M059J (cell line): ENCODE results near the gene BNC1. TPM values are rescaled to one million over a fixed set of nuclear protein-coding genes. Genes with fewer than 3 reads are reported as not detected.
"Not testable (repeated sequence)": the region's sequence is repeated elsewhere in the genome, so short reads cannot be mapped to it uniquely, and the experiment has no call there.

Experiments used
- DNase-seq: peaks from one replicate; pipeline ENCODE4 v3.0.0-alpha.2; 2012; ENCODE audit warnings: low read depth
- total RNA-seq: library from RNA; depleted of rRNA; stranded (reverse); fragments of >200 nt; shearing (Covaris generic); gene quantifications from 2 replicates; pipeline ENCODE4 v1.2.3, GENCODE V29; 2014

BNC1 gene
- total RNA-seq, 1 experiment from 2014 or later = not detected

GRCh38 chr15:83299462-83299861 lies 15.0 kb upstream of the BNC1 start:
- no peak for DNase-seq

DNA sequence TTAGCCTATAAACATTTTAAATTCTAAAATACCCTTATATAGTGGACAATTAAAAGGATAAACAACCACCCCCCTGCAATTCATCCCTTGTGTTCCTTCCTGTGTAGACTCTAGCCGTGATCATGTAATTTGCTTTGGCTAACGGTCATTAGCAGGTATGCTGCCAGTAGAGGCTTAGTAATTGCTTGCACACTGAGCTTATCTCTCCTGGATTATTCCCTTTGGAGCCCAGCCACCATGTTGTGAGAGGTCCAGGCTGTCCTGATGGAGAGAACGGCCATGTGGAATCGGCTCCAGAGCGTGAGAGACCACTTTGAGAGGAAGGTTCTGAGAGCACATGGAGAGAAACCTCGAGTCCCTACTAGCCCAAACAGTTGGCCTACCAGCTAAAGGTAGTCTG lies 11.0 kb upstream of the BNC1 start:
- no peak for DNase-seq

DNA sequence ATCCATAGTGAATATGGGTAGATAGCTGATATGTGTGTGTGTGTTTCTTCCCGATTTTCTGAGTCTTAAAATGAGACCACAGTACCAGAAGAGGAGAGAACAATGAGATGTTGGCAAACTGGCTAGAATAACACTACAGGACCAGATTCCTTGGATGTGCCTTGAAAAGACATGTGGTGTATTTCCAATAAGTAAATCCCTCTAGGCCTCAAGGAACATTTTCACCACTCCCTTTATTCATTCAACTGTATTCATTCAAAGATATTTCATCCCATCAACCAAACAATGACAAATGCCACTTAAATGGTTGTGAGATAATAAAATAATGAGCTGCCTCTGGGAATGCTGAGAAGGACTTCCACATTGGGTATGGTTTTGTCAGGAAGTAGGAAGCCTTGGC lies 8.7 kb upstream of the BNC1 start:
- no peak for DNase-seq

- peak; percentile 71 for DNase-seq
Measured at GRCh38 chr15:83292317-83292716, 7.9 kb upstream of the BNC1 start.

DNA sequence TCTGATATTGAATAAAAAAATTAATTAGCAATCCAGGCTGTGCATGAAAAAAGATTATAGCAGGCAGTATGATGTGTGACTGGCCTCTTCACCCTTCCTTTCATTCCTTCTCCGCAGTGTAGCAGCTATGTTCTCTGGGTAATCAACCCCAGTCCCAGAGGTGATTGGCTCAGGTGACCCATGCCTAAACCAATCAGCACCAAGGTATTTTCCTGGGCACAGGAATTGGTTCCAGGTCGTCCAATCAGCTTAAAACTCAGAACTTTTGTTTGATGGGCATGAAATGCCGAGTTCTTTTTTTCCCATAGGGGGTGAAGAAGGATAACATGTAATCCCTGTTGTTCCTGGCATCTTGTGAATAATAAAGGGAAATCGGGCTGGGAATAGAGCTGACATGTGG lies 5.8 kb upstream of the BNC1 start:
- DNase-seq = no peak

GRCh38 chr15:83289160-83289559 lies 4.7 kb upstream of the BNC1 start:
- DNase-seq = peak; percentile 55

GRCh38 chr15:83288381-83288801 lies 3.9 kb upstream of the BNC1 start:
- DNase-seq = peak; percentile 46

DNA sequence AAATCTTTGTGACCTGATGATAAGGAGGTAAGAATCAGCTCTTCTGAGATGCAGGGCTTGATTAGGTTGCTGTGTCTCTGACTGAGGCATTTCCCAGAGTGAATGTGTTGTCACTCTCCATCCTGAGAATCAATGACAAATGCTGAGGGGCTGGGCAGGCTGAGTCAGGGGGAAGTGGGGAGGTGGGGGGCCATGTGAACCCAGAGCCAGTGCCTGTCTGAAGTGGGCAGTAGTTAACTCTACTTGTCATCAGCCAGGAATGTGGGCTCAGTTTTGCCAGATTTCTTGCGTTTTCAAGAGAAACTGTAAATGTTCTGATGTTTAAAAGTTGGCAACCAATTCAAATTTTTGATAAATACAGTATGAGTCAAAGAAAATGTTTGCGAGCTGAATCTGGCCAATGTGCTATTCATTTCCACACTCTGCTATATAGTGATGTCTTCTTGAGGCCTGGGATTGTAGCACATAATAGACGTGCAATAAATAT lies 3.1 kb upstream of the BNC1 start:
- DNase-seq = peak; percentile 97

DNA sequence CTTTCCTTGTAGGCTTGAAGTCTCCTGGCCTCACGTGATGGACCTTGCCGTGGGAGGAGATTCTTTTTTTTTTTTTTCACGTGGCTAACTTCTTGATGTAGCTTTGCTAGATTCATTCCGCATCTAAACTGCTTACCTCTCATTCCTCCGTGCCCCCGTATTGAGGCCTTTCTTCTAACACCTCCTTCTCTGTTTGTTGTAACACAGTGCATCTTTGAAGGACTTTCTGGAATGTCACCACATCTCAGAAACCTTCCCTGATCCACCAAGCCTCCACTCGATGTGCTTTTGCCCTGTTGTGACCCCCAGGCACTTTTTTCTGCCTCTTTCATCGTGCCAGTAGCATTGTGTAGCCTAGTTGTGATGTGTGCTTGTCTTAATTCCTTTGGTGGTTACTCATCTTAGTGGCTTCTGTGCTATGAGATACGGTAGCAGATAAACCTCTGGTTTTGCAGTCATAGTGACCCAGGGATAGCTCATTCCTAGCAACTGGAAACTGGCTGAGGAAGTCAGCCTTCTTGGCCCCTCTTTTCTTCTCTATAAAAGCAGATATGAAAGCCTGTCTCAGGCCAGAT lies 1.6 kb upstream of the BNC1 start:
- DNase-seq = peak; percentile 96

GRCh38 chr15:83285284-83285978 lies 967 bp upstream of the BNC1 start:
- no peak for DNase-seq

GRCh38 chr15:83283813-83284558 lies 478 bp downstream of the BNC1 start:
- DNase-seq = no peak

DNA sequence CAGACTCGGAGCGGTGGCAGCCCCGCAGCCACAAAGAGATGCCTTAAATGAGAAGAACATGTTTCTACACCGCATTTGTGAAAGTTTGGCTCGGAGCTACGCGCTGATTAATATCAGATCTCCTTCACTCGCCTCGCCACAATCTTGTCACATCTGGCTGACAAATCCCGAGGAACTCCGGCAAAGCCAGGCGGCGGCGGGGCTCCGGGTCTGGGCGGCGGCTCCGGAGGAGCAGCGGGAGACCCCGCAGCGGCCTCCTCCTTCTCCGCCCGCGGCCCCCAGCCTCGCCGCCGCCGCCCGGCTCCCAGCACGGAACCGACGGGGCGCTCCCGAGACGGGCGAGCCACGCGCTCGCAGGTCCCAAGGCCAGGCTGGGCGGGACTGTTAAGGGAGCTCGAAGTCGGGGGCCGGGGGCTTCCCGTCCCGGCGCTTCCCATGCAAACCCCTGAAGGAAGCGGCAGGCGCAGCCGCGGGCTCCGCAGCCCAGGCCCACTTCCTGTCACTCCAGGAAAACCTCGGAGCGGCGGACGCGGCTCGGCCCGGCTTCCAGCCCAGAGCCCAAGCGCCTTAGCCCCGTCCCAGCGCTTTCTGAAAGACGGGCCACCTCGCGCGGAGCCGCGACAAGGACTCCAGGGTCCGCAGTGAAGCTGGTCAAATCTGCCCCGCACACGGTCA lies 1.2 kb downstream of the BNC1 start:
- no peak for DNase-seq

GRCh38 chr15:83282776-83283137 lies 1.7 kb downstream of the BNC1 start:
- no peak for DNase-seq

GRCh38 chr15:83282141-83282540 lies 2.3 kb downstream of the BNC1 start:
- DNase-seq = no peak

DNA sequence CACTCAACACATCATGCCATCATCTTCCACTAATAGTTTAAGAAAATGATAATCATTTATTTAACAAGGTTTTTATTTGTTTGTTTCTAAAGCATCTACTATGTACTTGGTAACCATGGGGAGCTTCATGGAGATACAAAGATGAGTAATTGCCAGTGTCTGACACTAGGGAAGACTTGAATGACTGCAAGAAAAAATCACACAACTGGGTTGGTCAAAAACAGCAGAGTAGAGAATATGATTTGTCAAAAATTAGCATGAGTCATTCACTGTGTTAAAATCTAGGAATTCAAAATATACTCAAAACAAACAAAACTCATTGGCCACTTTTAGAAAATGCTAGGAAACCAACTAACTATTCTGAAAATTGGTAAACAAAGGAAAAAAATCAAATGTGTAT lies 6.3 kb downstream of the BNC1 start:
- peak; percentile 78 for DNase-seq

DNA sequence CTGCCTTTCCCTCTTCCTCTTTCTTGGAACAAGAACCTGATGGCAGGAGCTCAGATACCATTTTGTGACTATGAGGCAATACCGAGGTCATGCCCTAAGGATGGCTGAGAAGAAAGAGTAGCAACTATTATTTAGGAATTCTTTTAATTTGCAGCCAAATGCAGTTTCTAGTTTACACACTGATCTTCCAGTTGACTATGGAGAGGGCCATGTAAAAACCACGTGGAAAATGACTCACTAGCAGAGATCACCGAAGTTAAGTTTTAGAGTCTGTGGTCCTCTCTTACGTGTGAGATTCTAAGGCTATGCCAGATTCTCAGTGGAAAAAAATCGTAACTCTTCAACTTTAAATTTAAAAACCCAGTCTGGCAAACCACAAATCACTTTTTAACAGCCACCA lies 7.8 kb downstream of the BNC1 start:
- peak; percentile 65 for DNase-seq

- DNase-seq = peak; percentile 81
Measured at GRCh38 chr15:83275412-83275811, 9.1 kb downstream of the BNC1 start.

DNA sequence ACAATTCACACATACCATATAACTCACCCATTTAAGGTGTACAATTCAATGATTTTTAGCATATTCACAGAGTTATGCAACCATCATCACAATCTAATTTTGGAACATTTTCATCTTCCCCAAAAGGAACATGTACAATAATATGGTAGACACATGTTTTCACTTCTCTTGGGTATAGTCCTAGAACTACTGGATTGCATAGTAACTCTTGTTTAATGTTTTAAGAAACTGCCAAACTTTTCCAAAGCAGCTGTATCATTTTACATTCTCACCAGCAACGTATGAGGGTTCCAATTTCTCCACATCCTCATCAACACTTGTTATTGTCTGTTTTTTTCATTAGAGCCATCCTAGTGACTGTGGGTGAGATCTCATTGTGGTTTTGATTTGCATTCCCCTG lies 14.3 kb downstream of the BNC1 start:
- DNase-seq = no peak

DNA sequence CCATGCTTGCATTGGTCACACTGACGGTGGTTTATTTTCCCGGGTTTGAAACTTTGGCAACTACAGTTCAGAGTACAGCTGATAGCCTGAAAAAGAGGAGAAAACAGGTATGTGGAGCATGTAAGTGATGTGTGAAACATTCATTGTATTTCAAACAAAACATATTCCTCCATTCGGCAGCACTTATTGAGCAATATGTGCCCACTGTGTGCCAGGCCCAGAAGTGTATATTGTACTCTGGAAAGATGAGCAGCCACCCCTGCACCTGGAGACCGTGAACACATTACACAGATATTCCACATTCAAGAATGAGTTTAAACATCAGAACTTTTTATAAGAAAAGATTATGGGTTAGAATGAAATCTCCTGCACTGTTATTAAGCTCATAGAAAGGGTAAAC lies 16.3 kb downstream of the BNC1 start:
- DNase-seq = no peak

DNA sequence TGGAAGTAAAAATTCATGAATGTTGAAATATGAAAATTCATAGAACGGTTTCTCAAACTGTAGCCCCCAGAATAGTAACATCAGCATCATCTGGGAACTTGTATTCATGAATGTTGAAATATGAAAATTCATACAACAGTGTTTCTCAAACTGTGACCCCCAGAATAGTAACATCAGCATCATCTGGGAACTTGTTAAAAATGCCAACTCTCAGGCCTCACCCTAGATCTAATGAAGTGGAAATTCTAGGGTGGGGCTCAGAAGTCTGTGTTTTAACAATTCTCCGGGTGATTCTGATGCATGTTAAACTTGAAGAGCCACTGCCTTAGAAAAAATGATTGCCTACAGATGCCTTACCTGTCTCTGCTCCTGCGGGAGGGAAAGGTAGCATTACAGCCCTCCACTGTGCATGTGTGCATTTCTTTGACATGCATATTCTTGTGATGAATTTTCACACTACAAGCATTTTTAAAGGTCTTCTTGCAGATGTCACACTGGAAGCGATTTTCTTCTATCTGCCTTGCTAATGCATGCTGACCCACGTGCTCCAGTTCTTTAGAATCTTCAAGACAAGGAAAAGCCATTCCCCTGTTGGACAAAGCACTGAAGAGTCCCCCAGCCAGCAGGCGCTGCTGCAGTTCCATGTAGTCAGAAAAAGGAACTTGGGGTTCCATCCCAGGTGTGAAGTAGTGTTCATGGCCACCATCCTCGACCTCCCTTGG lies 21.7 kb downstream of the BNC1 start:
- no peak for DNase-seq

DNA sequence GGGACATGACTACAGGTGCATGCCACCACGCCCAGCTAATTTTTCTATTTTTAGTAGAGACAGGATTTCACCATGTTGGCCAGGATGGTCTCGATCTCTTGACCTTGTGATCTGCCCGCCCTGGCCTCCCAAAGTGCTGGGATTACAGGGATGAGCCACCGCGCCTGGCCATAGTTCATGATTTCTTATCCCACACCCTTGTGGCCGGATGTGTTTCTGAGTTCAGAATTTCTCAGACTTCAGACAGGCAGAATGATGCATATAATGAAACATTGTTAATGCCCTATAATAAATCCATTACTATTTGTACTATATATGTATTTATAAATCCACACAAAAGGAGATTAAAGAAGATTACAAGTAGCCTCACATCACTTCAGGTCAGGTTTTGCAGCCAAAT lies 22.3 kb downstream of the BNC1 start:
- DNase-seq = not testable (repeated sequence)

GRCh38 chr15:83250781-83251180 lies 33.7 kb downstream of the BNC1 start:
- no peak for DNase-seq
